Activated CD4-positive, alpha-beta T cell treated with anti-CD3 and anti-CD28 coated beads, Interleukin-10, Interleukin-2, amounts not matched to agents 100 ng/mL and 50 ng/mL, durations not matched to agents 16 hours and 8 hours (primary cell): ENCODE data around the gene FAM193A.
"Not testable (repeated sequence)": the region's sequence is repeated elsewhere in the genome, so short reads cannot be mapped to it uniquely, and the experiment has no call there.

ENCODE experiments used
- DNase-seq: peaks from one replicate; pipeline ENCODE4 v3.0.0-alpha.2; 2020

FAM193A gene

DNA sequence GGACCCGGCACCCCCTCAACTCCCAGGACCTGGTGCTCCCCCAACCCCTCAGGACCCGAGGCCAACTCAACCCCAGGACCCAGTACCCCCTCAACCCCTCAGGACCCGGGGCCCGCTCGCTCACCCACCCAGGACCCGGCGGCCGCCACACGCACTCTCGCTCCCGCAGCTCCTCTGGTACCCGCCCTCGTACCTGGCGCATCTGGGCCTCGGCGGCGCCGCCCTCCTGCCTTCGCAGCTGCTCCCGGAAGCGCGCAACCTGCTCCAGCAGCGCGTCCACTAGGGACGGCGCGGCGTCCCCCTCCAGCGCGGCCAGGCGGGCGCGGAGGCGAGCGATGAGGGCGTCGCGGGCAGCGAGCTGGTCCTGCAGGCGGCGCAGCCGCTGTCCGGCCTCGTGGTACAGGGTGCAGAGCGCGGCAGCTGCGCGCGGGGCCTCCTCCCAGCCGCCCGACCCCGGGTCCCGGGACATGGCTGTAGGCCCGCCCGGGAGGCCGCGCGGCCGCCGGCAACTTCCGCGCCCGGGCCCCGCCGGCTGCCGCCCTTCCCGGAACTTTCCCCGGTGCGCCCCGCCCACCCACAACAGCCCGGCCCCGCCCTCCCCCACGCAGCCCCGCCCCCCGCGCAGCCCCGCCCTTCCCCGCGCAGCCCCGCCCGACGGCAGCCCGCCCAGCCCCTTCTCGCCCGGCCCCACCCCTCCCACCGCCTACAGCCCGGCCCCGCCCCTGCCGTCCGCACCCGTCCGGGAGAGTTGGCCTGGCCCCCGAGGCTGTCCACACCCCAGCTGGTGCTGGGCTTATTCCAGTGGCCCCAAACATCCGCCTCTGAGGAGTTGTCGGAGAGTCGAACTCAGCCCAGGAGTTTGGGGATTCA lies 219.6 kb downstream of the FAM193A start, which contains the start of gene TNIP2:
Gene TNIP2 (minus strand): TSS at position 516 of the 870 bp plus-strand sequence. CDS start 47 bp downstream, at position 469.
- peak; percentile 85 for DNase-seq

DNA sequence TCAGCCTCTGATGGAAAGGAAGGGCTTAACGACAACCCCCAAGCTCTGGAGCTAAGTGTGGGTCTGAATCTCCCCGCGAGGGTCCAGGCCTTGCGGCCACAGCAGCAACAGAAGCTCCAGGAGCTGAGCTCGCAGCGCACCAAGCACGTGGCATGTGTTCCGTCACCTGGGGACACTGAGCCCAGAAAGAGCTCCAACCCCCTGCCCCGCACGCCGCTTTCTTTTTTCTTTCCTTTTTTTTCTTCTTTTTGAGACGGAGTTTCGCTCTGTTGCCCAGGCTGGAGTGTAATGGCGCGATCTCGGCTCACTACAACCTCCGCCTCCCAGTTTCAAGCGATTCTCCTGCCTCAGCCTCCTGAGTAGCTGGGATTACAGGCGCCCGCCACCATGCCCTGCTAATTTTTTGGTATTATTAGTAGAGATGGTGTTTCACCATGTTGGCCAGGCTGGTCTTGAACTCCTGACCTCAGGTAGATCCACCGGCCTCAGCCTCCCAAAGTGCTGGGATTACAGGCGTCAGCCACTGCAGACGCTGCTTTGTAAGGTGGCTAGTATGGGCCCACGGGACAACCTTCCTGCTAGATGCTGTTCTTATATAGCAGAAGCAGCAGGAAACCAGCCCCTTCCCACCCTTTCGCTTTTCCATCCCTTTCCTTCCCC lies 220.4 kb downstream of the FAM193A start:
- no peak for DNase-seq

DNA sequence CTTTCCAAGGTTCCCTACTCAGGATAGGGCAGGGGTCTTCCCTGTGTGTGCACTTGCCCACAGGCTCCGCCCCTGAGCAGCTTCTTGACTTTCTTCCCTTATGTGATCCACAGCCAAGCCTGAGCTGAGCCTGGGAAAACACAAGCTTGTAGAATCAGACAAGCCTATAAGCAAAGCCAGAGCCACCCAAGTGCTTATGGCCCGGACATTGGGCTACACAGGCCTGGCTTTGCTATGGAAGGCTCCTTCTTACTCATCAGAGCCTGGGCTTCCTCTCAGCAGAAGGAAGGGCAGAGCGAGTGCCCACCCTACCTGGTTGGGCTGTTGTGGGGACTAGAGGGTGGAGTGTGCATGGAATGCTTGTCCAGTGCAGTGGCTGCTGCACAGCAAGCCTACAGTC lies 221.0 kb downstream of the FAM193A start:
- DNase-seq = no peak

DNA sequence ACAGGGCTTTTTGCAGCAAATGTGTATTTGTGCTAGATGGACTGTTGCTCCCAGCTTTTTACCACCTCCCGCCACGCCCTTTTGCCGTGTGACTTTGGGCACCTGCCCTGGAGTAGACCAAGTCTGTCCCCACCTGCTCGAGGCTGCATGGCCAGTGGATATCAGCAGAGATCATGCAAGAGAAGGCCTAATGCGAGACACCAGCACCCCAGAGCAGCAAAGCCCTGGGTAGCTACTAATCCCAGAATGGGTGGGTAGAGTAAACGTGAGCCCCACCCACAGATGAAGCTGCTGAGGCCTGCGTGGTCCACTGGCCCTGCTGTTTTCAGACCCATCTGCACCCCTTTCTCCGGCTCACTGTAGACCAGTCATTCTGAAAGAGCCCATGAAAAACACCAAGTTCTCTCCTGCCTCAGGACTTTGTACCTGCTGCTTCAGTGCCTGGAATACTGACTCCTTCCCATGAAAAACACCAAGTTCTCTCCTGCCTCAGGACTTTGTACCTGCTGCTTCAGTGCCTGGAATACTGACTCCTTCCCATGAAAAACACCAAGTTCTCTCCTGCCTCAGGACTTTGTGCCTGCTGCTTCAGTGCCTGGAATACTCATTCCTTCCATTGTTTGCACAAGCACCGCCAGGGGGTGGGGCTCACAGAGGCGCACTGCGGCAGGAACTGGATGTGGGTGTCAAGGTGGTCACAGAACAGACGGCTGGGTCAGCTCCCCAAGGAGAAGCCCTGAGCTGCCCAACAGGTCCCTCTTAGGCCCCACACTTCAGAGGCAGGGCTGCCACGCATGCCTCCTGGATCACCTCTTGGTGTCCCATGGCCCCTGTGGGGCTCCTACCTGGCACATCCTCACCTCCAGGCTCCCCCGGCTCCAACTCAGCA lies 224.8 kb downstream of the FAM193A start:
- peak; percentile 35 for DNase-seq

DNA sequence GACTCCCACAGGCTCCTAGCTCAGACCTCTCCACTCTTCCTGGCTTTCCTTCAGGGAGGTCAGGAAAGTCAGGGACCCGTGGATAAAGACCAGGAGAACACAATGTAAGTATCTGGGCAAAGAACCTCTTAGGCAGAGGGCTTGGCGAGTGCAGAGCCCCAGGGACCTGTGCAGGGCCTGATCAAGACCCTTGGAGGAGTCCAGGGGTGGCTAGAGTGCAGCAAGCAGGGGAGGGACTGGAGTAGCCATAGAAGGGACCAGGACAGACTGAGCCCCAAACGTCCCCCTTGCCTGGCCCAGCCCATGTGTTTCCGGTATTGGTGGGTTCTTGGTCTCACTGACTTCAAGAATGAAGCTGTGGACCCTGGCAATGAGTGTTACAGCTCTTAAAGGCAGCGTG lies 225.6 kb downstream of the FAM193A start:
- DNase-seq = no peak

DNA sequence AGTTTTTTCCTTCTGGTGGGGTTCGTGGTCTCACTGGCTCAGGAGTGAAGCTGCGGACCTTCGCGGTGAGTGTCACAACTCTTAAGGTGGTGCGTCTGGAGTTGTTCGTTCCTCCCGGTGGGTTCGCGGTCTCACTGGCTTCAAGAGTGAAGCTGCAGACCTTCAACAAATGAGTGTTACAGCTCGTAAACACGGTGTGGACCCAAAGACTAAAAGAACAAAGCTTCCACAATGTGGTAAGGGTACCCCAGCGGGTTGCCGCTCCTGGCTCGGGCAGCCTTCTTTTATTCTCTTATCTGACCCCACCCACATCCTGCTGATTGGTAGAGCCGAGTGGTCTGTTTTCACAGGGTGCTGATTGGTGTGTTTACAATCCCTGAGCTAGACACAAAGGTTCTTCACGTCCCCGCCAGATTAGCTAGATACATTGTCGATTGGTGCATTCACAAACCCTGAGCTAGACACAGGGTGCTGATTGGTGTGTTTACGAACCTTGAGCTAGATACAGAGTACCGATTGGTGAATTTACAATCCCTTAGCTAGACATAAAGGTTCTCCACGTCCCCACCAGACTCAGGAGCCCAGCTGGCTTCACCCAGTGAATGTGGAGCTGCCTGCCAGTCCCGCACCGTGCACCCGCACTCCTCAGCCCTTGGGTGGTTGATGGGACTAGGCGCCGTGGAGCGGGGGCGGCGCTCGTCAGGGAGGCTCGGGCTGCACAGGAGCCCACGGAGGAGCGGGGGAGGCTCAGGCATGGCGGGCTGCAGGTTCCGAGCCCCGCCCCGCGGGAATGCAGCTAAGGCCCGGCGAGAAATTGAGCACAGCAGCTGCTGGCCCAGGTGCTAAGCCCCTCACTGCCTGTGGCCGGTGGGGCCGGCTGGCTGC lies 226.3 kb downstream of the FAM193A start:
- DNase-seq = not testable (repeated sequence)

DNA sequence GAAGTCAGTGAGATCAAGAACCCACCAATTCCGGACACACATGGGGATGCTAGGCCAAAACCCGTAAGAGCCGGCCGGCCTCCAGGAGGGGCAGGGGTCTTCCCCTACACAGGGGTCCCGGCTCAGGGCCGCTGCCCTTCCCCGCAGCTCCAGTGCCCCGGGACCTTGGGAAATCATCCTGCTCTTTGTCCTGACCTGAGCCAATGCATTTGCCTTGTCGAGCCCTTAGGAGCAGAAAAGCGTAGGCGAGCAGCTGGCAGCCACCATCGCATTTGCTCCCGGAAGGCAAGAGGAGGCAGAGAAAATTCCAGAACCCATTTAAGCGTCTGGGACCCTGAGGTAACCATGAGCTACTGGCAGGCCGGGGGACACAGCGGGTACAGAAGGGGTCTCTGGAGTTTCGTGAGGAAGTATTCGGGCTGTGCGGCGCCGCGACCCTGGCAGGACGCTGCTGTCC lies 227.1 kb downstream of the FAM193A start:
- no peak for DNase-seq

DNA sequence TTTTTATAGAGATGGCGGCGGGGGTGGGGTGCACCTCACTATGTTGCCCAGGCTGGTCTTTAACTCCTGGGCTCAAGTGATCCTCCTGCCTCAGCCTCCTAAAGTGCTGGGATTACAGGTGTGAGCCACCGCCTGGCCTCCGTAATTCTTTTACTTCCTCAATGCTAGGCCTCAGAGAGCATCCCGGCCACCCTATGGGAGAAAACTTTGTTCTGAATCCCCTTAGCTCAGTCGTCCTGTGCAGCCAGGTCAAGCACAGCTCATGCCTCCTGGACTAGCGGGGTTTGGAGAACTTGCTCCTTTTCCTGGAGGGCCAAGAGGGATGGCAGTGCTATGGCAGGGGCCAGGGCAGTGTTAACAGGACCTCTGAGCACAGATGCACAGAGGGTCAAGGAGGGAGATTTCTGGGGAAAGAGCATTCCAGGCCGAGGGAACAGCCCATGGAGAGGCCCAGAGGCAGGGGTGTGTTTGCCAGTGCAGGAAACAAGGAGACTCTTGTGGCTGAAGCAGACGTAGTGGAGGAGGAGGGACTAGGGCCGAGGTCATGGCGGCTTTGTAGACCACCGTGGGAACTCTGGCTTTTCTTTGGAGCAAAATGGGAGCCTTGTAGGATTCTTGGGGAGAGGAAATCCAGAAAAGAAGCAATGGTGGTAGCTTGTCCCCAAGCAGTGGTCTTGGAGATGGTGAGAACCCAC lies 229.5 kb downstream of the FAM193A start:
- no peak for DNase-seq

DNA sequence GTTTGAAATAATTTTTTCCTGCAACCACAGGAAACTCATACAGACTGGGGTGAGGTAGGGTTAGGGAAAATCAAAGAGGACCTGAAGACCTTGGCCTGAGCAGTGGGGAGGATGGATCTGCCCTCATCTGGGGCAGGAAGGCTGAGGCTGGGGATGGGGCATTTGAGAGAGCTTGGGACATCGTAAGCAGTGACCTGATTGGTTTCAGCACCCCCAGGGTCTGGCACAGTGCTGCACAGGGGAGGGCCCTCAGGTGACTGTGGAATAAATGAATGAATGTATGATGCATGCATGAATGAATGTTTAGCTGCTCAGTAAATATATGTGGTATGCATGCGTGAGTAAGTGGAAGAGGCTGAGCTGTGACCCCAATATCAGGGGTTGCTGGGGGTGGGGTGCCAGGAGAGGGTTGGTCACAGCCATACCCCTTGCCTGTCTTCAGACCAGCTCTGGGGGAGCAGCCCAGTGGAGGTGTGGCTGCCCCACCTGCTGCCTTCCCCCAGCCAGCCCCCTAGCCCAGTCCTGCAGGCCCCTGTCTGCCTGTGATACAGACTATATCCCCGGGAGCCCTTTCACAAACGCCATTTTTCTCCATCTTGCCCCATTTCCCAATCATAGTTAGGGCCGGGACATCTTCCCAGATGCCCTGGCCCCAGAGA lies 230.7 kb downstream of the FAM193A start:
- no peak for DNase-seq

DNA sequence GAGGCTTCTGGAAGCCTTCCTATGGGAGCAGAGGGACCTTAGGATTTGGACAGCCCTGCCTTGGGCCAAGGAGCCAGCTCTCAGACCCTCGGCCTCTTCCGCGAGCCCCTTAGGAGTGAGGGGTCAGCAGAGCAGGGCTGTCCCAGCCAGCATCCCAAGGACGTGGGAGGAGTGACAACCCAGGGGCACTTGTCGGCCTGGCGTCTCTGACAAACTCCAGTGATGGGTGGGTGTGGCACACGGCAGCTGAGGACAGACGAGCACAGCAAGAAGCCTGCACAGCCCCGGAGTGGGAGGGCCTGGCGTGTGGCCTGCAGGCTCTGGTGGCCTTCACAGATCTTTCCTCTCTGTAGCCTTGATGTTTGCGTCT lies 231.2 kb downstream of the FAM193A start:
- no peak for DNase-seq

DNA sequence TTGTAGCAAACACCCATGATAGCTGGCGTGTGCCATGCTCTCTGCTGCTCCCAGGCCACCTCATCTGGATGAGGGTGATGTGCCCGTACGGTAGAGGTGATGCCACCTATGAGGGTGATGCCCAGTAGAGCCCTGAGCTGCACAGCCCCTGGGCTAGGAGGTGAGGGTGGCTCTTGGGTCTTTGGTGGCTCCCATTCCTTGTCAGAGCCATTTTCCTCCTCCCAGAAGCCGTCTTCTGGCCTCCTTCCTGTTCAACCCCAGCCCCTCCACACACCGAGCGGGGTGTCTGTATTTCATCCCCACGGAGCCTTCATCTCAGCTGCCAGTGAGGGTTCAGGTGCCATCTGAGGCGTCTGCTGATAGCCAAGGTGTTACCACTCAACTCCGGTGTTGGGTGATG lies 231.7 kb downstream of the FAM193A start:
- no peak for DNase-seq

DNA sequence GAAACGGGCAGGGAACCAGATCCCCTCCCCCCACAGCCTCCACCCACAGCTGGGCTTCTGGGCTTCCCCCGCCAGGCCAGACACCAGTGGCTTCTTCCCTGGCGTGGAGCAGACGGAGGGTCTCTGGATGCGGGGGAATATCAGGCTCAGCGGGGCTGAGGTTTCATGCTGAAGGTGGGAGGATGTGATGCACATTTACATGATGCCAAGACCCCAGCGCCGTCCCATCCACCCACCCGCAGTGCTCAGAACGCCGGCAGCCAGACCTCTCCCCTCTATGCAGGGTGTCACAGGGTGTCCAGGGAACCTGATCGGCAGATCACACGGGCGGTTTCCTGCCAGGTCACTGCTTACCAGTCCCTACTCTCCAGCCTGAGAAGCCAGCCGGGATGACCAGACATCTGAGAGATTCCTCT lies 232.5 kb downstream of the FAM193A start:
- DNase-seq = no peak

DNA sequence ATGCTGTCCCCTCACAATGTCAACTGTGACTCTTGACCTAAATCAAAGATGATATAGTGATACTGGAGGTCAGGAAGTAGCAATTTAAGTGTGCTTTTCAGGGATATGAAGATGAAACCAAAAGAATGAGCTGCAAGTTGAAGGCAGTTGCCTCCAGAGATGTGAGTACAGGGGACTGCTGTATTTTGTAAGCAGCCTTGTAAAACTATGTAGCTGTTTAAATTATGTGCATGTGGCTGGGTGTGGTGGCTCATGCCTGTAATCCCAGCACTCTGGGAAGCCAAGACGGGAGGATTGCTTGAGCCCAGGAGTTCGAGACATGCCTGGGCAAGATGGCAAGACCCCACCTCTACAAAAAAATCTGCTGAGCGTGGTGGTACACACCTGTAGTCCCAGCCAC lies 234.8 kb downstream of the FAM193A start:
- DNase-seq = no peak

DNA sequence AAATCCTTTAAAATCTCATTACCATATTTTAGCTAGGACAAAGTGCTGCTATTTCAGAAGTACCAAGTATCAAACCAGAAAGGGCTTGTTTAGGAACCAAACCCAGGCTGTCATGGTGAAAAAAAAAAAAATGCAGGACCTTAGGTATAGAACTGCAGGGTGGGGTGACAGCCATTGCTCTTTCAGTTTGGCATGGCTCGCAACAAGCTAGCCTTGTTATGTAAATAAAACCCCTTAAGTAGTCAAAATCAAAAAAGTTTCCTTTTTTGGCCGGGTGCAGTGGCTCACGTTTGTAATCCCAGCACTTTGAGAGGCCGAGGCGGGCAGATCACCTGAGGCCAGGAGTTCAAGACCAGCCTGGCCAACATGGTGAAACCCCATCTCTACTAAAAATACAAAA lies 244.2 kb downstream of the FAM193A start:
- not testable (repeated sequence) for DNase-seq

DNA sequence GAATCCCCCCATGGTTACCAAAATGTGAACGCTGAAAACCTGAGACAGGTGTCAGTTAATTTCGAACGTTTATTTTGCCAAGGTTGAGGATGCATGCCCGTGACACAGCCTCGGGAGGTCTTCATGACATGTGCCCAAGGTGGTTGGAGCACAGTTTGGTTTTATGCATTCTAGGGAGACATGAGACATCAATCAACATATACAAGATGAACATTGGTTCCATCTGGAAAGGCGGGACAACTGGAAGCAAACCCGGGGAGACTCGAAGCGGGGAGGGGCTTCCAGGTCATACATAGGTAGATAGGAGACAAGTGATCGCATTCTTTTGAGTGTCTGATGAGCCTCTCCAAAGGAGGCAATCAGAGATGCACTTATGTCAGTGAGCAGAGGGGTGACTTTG lies 245.5 kb downstream of the FAM193A start:
- no peak for DNase-seq
